Measurements from ENCODE around the gene SEMA3C.
"Not testable (repeated sequence)": the region's sequence is repeated elsewhere in the genome, so short reads cannot be mapped to it uniquely, and the experiment has no call there.

Gene SEMA3C

GRCh38 chr7:80926955-80927354 is 8.1 kb upstream of the SEMA3C start:
- not testable (repeated sequence) for DNase-seq (ENCODE audit: low spot score)

GRCh38 chr7:80924090-80924489 is 5.2 kb upstream of the SEMA3C start:
- DNase-seq (ENCODE audit: low spot score), result no peak

- no peak for DNase-seq (ENCODE audit: low spot score)
These were observed 4.4 kb upstream of the SEMA3C start for GRCh38 chr7:80923211-80923612.

GRCh38 chr7:80922253-80923049 is 3.6 kb upstream of the SEMA3C start:
- DNase-seq (ENCODE audit: low spot score), result no peak

DNA sequence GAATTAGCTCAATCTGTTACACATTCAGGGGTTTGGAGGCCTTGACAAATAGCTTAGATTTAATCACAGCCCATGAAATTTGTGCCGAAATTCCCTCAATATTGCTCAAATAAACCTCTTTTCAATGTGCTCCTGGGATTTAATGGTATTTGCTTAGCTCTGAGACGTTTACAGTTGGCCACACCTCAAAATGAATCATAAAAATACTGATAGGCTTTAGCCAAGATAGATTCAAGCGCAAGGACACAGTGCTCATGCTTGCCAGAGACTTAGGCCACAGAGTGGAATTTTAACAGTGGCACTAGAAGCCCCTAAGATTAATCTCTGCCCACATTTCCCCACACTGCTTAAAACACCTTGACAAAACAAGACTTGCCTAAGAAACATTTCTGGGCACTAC is 2.3 kb upstream of the SEMA3C start:
- DNase-seq (ENCODE audit: low spot score), result no peak

DNA sequence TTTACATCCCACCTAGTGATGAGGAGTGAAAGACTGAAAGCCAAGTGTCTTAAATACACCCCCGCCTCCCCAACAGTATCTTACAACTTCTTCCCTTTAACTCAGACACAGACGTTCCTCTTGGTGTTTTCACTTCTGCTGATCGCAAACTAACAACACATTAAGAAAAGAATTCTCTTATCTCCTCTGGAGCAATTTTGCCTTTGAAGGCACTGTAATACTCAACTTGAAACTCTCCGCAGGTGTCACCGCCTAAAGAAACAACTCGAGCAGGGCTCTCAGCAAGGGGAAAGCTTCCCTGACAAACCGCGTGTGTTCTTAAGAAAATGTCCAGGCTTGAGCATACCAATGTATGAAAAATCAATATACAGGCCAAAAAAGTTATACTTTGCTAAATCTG is 452 bp downstream of the SEMA3C start:
- DNase-seq (ENCODE audit: low spot score), result no peak

DNA sequence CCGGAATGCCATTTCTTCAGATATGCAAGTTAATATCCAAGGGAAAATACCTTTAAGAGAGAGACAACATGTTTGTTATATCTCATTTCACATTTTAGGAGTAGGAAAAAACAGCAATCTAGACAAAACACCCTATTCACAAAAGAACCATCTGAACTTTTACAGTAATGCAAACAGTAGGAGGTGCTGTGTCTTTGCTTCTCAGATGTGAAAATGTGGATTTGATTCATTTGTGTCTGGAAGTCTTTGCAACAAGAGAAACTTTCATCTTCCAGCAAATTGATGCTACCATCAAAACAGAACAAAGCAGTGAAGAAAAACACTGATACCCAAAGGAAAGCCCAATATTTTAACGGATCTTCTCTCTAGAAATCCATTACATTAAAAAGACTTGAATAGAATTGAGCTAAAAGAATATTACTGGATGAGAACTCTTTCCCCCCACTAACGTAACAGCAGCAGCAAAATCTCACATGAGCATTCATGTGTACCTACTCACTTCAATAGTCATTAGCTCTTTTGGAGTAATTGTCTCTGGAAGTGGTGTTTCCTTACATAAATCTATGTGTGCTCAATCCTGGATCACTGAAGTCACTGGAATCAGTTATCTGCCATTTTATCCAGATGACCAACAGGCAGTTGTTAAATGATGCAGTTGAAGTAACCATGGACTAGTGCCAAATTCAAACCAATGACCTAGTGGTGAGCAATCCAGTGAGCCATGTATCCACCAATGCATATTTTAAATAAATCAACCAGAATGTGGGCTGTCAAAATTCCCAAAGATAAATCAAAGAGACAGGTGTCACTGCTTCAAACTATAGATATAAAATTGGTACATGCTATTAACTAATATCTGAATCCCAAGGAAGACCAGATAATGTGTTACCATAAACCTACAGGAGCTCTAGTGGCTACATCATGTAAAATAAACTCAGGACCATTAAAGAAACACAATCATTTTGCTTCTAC is 1.8 kb downstream of the SEMA3C start:
- no peak for DNase-seq (ENCODE audit: low spot score)

GRCh38 chr7:80910228-80910627 is 8.6 kb downstream of the SEMA3C start:
- no peak for DNase-seq (ENCODE audit: low spot score)

DNA sequence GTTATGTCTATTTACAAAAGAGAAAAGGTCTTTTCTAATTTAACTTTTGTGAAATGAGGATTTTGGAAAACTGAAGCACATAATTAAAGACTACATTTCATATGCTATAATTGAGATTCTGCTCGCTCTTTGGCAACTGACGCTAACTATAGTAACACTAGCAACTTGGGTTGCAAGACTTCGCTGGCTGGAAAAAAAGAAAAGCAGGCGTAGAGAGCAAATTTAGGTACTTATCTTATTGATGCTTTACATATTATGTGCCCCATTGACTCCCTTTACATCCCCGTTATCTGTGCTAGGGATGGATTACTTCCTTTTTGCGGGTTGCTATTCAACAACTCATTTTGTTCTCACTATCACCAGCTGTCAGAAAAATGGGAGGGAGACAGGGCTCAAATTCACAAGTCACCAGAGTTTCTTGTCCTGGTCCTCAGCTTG is 10.5 kb downstream of the SEMA3C start:
- no peak for DNase-seq (ENCODE audit: low spot score)

- DNase-seq (ENCODE audit: low spot score), result no peak
These were observed 11.2 kb downstream of the SEMA3C start for GRCh38 chr7:80907612-80908011.

DNA sequence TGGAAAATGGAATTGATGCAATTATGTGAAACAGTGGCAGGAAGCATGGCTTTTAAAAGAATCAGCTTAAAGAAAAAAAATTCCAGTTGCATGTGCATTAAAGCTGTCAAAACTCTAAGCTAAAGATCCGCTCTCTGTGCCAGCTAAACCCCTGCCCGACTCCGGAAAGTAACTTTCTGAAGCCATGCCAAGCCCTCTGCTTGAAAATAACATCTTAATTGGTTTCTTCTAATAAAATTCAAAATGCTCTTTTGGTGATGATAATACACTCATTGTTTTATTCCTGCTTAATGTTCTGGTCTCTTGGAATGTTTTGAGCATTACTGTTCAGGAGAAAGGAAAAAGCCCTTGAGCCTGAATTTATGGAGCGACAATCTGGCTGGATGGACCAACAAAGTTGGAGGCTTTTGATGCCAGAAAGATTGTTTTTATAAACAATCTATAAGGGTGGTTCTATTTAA is 11.7 kb downstream of the SEMA3C start:
- DNase-seq (ENCODE audit: low spot score), result no peak

GRCh38 chr7:80905334-80905733 is 13.5 kb downstream of the SEMA3C start:
- DNase-seq (ENCODE audit: low spot score), result no peak

GRCh38 chr7:80902716-80903308 is 16.0 kb downstream of the SEMA3C start:
- DNase-seq (ENCODE audit: low spot score), result no peak

- DNase-seq (ENCODE audit: low spot score), result no peak
These were observed 16.8 kb downstream of the SEMA3C start for GRCh38 chr7:80902019-80902418.

GRCh38 chr7:80900583-80901576 is 18.0 kb downstream of the SEMA3C start:
- no peak for DNase-seq (ENCODE audit: low spot score)

GRCh38 chr7:80896906-80897598 is 21.8 kb downstream of the SEMA3C start:
- DNase-seq (ENCODE audit: low spot score), result no peak

DNA sequence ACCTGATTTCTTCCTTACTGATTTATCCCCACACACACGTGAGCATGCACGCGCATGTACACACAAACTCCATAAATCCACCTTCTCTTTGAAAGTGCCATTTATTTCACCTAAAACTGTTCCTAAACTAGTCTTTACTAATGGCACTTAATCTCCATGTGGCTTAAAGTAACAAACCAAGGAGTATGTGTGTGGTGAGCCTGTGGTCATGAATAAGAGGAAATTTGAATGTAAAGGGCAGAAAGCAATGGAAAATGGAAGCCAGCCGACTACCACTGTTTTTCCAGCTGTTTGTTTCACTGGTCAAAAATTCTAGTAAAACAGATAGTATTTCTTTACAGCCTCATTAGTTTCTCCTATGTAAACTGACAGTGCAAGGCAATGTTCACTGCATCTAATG is 23.8 kb downstream of the SEMA3C start:
- no peak for DNase-seq (ENCODE audit: low spot score)

DNA sequence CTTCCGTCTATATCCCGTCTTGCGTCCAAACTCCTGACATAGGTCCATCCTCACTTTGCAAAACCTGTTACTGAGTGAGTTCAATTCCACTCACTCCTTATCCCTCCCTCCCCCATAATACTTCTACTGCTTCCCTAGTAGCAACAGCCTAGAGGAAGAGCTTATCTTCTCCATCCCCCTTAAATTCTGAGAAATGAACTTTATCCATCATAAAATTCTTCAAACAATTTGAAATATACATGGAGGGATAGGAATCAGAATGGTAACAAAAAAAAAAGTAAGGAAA is 27.6 kb downstream of the SEMA3C start:
- no peak for DNase-seq (ENCODE audit: low spot score)

DNA sequence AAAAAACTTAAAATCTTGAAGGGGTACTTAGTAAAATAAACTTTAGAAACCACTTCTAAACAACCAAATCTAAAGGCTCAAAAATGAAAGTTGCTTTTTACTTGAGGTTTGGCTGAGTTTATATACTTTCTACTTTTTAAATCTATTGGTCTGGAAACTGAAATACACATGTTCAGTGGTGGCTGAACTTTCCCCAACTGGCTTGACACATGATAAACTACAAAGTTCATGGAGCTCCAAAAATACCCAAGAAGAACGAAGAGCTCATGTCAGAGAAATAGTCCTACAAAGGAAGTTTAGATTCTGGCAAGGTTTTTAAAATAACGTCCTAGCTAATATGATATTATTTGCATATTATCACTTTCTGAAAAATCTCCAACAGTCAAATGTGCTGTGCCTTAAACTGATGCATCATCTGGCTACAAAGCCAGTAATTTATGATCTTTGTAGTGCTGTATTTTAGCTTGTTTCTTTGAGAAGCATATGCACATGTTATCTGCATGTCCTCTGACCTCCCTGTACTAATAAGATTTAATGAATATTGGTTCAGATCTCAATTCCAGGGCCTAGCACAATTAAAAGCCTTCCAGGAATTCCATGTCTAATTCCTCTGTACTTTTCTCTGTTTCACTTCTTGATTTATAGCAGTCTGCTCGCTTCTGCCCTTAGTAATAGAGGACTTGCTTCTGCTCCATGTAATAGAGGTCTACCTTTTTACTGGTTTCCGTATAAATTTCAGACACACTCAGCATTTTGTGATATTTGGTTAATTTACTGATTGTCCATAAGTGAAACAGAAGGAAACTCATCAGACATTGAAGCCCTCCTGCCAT is 28.2 kb downstream of the SEMA3C start:
- DNase-seq (ENCODE audit: low spot score), result no peak

DNA sequence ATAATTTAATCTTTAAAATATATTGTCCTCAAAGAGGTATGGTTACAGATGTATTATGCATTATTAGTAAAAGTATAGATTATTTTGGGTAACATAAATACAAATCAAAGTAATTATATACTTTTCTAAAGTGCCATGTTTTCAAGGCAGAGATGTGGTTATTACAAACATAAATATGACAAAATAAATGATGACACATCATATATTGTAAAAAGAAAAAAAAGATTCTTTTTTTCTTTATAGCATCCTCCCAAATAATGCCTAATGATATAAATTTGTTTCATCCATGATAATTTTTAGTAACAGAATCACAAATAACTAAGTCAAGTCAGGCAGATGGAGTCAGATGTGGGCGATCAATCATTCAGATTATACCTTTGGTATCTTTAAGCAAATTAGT is 29.3 kb downstream of the SEMA3C start:
- no peak for DNase-seq (ENCODE audit: low spot score)
